ENCODE data around the gene C2orf72.

GRCh38 chr2:231033147-231034132, 3.9 kb upstream of the C2orf72 start:
- TF ChIP-seq CTCF (IDR thresholded peaks at IDR 0.05) (no peak), POLR2AphosphoS5 (IDR thresholded peaks at IDR 0.05) (no peak)

Data from sigmoid colon (tissue), 4 donors.